ENCODE data around the gene NLRP10. TPM values are rescaled to one million over a fixed set of nuclear protein-coding genes. Genes with fewer than 3 reads are reported as not detected.
"Not testable (repeated sequence)": the region's sequence is repeated elsewhere in the genome, so short reads cannot be mapped to it uniquely, and the experiment has no call there.

NLRP10 gene
- total RNA-seq, 4 donors from 2014 or later = not detected

DNA sequence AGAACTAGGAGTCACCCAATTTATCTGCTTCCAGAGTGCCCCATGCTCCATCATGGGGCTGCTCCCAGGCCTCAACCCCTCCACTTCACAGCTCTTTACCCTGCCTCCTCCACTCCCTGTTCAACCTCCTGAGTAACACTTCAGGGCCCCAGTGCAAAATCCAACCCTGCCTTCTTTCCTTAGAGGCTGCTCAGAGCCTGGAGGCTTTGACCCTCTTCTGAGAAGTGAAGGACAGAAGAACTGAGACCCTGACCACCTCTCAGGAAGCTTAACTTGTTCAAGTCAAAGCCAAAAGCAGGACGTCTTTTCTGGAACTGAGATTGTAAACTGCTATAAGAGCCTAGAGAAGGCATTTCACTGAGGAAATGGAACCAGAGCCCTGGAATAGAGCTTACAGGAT lies 37.4 kb upstream of the NLRP10 start:
- Histone ChIP-seq H3K27me3 (no peaks in the 10 kb centered on the region), H3K36me3 (peaks cover 0 to 27% (median 16%) of the 10 kb centered on the region in 3 donors), H3K9me3 (no peaks in the 10 kb centered on the region), H3K27ac (no peak overlapping the region), H3K4me1 (no peaks in the 10 kb centered on the region), H3K4me3 (no peak overlapping the region)
- no peak for TF ChIP-seq POLR2A (IDR thresholded peaks at IDR 0.05)
- TF ChIP-seq, protein P1, sequence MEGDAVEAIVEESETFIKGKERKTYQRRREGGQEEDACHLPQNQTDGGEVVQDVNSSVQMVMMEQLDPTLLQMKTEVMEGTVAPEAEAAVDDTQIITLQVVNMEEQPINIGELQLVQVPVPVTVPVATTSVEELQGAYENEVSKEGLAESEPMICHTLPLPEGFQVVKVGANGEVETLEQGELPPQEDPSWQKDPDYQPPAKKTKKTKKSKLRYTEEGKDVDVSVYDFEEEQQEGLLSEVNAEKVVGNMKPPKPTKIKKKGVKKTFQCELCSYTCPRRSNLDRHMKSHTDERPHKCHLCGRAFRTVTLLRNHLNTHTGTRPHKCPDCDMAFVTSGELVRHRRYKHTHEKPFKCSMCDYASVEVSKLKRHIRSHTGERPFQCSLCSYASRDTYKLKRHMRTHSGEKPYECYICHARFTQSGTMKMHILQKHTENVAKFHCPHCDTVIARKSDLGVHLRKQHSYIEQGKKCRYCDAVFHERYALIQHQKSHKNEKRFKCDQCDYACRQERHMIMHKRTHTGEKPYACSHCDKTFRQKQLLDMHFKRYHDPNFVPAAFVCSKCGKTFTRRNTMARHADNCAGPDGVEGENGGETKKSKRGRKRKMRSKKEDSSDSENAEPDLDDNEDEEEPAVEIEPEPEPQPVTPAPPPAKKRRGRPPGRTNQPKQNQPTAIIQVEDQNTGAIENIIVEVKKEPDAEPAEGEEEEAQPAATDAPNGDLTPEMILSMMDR (IDR thresholded peaks at IDR 0.05) = no peak
- intact Hi-C loops (cut with DNase I) = no loop called here
- no peak for DNase-seq
- WGBS, 2 donors = 54% methylated on average over 1 of the region's 1 CpG; no CpG with 5 or more reads in 1 of the 2 donors

DNA sequence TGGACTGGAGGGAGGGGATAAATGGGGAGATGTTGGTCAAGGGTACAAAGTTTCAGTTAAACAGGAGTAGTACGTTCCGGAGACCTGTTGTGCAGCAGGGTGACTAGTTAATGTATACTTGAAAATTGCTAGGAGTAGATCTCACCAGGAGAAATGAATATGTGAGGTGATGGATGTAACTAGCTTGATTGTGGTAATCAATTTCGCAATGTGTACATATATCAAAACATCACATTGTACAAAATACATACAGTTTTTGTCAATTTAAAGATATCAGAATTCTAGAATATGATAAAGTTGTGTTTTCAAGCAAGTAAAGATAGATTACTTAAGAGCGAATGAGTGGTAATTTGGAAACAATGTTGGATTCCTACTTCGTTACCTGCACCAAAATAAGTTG lies 35.1 kb upstream of the NLRP10 start:
- Histone ChIP-seq H3K4me1 (no peaks in the 10 kb centered on the region), H3K9me3 (no peaks in the 10 kb centered on the region), H3K27ac (no peak overlapping the region), H3K27me3 (no peaks in the 10 kb centered on the region), H3K36me3 (peaks cover 10 to 50% (median 23%) of the 10 kb centered on the region in 3 donors), H3K4me3 (no peak overlapping the region)
- WGBS, 2 donors = 78 to 83% methylated on average over 5 of the region's 5 CpGs
- DNase-seq = no peak
- TF ChIP-seq POLR2A (IDR thresholded peaks at IDR 0.05) = no peak
- TF ChIP-seq, protein P1 (IDR thresholded peaks at IDR 0.05) = no peak
- intact Hi-C loops (cut with DNase I) = no loop called here

DNA sequence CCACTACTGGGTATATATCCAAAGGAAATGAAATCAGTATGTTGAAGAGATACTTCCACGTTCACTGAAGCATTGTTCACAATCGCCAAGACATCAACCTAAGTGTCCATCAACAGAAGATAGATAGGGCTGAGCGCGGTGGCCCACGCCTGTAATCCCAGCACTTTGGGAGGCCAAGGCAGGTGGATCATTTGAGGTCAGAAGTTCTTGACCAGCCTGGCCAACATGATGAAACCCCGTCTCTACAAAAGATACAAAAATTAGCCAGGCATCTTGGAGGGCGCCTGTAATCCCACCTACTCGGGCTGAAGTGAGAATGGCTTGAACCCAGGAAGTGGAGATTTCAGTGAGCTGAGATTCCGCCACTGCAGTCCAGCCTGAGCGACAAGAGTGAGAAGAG lies 34.5 kb upstream of the NLRP10 start:
- intact Hi-C loops (cut with DNase I) = no loop called here
- no peaks in the 10 kb centered on the region for H3K9me3 ChIP-seq
- WGBS, 2 donors = 88 to 97% methylated on average over 10 of the region's 10 CpGs
- no peaks in the 10 kb centered on the region for H3K4me1 ChIP-seq
- TF ChIP-seq, protein P1 (IDR thresholded peaks at IDR 0.05) = no peak
- TF ChIP-seq POLR2A (IDR thresholded peaks at IDR 0.05) = no peak
- H3K4me3 ChIP-seq = no peak overlapping the region
- no peak for DNase-seq
- H3K27me3 ChIP-seq = no peaks in the 10 kb centered on the region
- H3K36me3 ChIP-seq = peaks cover 13 to 56% (median 29%) of the 10 kb centered on the region in 3 donors
- no peak overlapping the region for H3K27ac ChIP-seq

DNA sequence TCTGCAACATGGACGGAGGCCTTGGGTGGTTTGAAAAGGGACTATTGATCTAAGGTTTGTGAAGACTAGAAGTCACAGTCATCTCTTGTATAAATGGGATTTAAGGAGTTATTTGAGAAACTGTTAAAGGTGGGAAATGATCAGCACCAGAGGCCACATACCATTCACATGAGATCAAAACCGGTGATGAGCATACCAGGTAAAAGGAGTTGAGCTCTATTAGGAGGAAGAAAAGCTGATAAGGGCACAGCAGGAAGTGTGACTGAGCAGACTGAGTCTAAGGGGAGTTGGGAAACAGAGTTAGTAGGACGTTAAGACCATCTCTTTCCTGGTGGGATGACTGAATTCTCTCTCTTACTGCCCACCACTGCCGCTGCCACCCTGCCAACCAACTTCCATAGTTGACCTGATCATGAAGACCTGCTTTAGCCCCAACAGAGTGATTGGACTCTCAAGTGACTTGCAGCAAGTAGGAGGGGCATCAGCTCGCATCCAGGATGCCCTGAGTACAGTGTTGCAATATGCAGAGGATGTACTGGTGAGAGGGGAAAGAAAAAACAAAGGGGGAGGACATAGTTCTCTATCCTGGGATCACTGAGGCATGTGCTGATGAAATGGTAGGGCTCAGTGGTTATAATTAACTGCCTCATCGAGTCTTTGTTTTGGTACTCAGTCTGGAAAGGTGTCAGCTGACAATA lies 29.5 kb upstream of the NLRP10 start:
- Histone ChIP-seq H3K36me3 (peaks cover 20 to 95% (median 46%) of the 10 kb centered on the region in 3 donors), H3K9me3 (no peaks in the 10 kb centered on the region), H3K4me3 (no peak overlapping the region), H3K27me3 (no peaks in the 10 kb centered on the region), H3K4me1 (peaks cover 0 to 4% (median 0%) of the 10 kb centered on the region in 3 donors), H3K27ac (no peak overlapping the region)
- intact Hi-C loops (cut with DNase I) = no loop called here
- DNase-seq = no peak
- WGBS, 2 donors = 79 to 89% methylated on average over 5 to 6 of the region's 6 CpGs
- no peak for TF ChIP-seq POLR2A (IDR thresholded peaks at IDR 0.05)
- TF ChIP-seq, protein P1 (IDR thresholded peaks at IDR 0.05) = no peak

DNA sequence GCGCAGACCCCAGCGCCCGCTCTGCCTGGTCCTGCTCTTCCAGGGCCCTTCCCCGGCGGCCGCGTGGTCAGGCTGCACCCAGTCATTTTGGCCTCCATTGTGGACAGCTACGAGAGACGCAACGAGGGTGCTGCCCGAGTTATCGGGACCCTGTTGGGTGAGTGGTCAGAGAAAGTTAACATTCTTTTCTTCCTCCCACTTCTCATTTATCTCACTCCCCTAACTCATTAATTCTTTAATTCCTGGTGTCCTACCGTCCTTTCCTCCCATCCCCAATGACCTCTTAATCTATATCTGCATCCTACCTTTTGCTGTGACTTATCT lies 22.3 kb upstream of the NLRP10 start:
- H3K27me3 ChIP-seq; H3K9me3 ChIP-seq; intact Hi-C loops (cut with DNase I); DNase-seq: not testable (repeated sequence)
- peaks cover 0 to 34% (median 0%) of the 10 kb centered on the region in 3 donors for H3K36me3 ChIP-seq
- WGBS, 2 donors = 1 to 2% methylated on average over 12 of the region's 13 CpGs
- H3K4me1 ChIP-seq = peaks cover 7 to 33% (median 17%) of the 10 kb centered on the region in 3 donors
- peak overlapping the region; percentile 79 to 85 (median 82) for H3K27ac ChIP-seq
- peak overlapping the region; percentile 71 to 84 (median 78) for H3K4me3 ChIP-seq

Measured in esophagus squamous epithelium (tissue), 5 donors.